Neural progenitor cell (in vitro differentiated cells): ENCODE results near the gene MYO15A. TPM values are rescaled to one million over a fixed set of nuclear protein-coding genes. Genes with fewer than 3 reads are reported as not detected.

Source experiments
- DNase-seq: peaks from one replicate; pipeline ENCODE4 v3.0.0-alpha.2; 2016; ENCODE audit warnings: low spot score
- H2AFZ ChIP-seq: fragments of 200-600 bp; sonication (generic); replicated peaks from 2 replicates; pipeline ENCODE4 v1.6.1; 2016; ENCODE audit warnings: antibody characterized with exemption
- H3F3A ChIP-seq: fragments of 200-600 bp; sonication (generic); 2 replicates; pipeline ENCODE4 v1.6.1; 2016; ENCODE audit warnings: antibody characterized with exemption, low read depth
- H3K27ac ChIP-seq: fragments of 200-600 bp; sonication (generic); 2 replicates; pipeline ENCODE4 v1.5.1; 2016; ENCODE audit warnings: mild to moderate bottlenecking
- H3K27me3 ChIP-seq: fragments of 200-600 bp; sonication (generic); 2 replicates; pipeline ENCODE4 v1.6.1; 2016; ENCODE audit warnings: mild to moderate bottlenecking, moderate library complexity
- H3K36me3 ChIP-seq: fragments of 200-600 bp; sonication (generic); 2 replicates; pipeline ENCODE4 v1.5.1; 2016
- H3K4me1 ChIP-seq: fragments of 200-600 bp; sonication (generic); 2 replicates; pipeline ENCODE4 v1.6.1; 2016; ENCODE audit warnings: mixed run types
- H3K4me2 ChIP-seq: fragments of 200-600 bp; sonication (generic); 2 replicates; pipeline ENCODE4 v1.6.1; 2016
- H3K4me3 ChIP-seq: fragments of 200-600 bp; sonication (generic); 2 replicates; pipeline ENCODE4 v1.5.1; 2016
- H3K79me2 ChIP-seq: fragments of 200-600 bp; sonication (generic); 2 replicates; pipeline ENCODE4 v1.6.1; 2016; ENCODE audit warnings: low read depth
- H3K9ac ChIP-seq: fragments of 200-600 bp; sonication (generic); 2 replicates; pipeline ENCODE4 v1.6.1; 2016
- H3K9me3 ChIP-seq: fragments of 200-600 bp; sonication (generic); 2 replicates; pipeline ENCODE4 v1.5.1; 2016; ENCODE audit warnings: low read depth
- H4K20me1 ChIP-seq: fragments of 200-600 bp; sonication (generic); 2 replicates; pipeline ENCODE4 v1.6.1; 2016; ENCODE audit warnings: low read depth
- H3K27ac Mint-ChIP-seq: 3 replicates; pipeline ENCODE4 v1.8.0; 2021; ENCODE audit warnings: mixed read lengths
- H3K27me3 Mint-ChIP-seq: 2 replicates; pipeline ENCODE4 v1.8.0; 2022; ENCODE audit warnings: low read depth, mild to moderate bottlenecking, inconsistent platforms, moderate library complexity, mixed read lengths; ENCODE audit not compliant: insufficient read depth
- H3K36me3 Mint-ChIP-seq: 3 replicates; pipeline ENCODE4 v1.8.0; 2021; ENCODE audit warnings: mixed read lengths
- H3K4me1 Mint-ChIP-seq: 3 replicates; pipeline ENCODE4 v1.8.0; 2021; ENCODE audit warnings: mixed read lengths
- H3K4me3 Mint-ChIP-seq: 3 replicates; pipeline ENCODE4 v1.8.0; 2021; ENCODE audit warnings: mild to moderate bottlenecking, moderate library complexity, mixed read lengths
- H3K9me3 Mint-ChIP-seq: 3 replicates; pipeline ENCODE4 v1.8.0; 2020; ENCODE audit warnings: mixed read lengths
- EZH2 ChIP-seq: fragments of 200-600 bp; sonication (generic); IDR thresholded peaks from 2 replicates; pipeline ENCODE4 v1.6.1; 2017; ENCODE audit warnings: antibody characterized with exemption, mild to moderate bottlenecking, moderate library complexity
- EZH2phosphoT487 ChIP-seq: fragments of 200-600 bp; sonication (generic); IDR thresholded peaks from 2 replicates; pipeline ENCODE4 v1.6.1; 2017; ENCODE audit warnings: antibody characterized with exemption
- total RNA-seq: library from RNA; depleted of rRNA; stranded (reverse); fragments of >200 nt; gene quantifications from 2 replicates; pipeline ENCODE4 v1.2.3, GENCODE V29; 2015; ENCODE audit warnings: low replicate concordance
- TF ChIP-seq, protein P1 (sequence below): fragments of 200-600 bp; sonication (generic); IDR thresholded peaks from 2 replicates; pipeline ENCODE4 v1.5.1; 2017; ENCODE audit warnings: antibody characterized with exemption, mild to moderate bottlenecking

Gene MYO15A
- total RNA-seq, 1 donor from 2014 or later: 1.2 TPM

DNA sequence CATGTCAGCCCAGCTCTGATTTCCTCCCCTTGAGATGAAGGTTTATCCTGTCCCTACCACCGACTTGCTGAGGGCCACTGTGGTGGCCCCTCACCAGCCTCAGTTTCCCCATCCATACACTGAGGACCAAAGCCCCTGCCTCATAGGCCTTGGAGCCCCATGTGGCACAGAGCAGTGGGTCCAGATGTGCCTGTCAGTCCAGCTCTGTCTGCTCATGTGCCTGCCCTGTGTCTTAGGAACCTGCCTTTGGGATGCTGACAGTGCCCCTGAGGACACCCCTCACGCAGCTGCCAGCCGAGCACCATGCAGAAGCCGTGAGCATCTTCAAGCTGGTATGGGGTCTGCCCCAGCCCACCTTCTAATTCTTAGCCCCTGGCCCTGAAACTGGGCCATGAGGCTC, 35.7 kb downstream of the MYO15A start:
- Histone ChIP-seq H3K4me1 (peaks cover 3% of the 10 kb centered on the region), H3K4me3 (no peak overlapping the region), H3K27ac (no peak overlapping the region), H3K27me3 (no peaks in the 10 kb centered on the region), H3K9ac (no peak overlapping the region), H3K36me3 (no peaks in the 10 kb centered on the region), H2AFZ (no peak overlapping the region), H3F3A (peaks cover 6% of the 10 kb centered on the region), H3K4me2 (no peak overlapping the region), H3K9me3 (no peaks in the 10 kb centered on the region), H4K20me1 (no peaks in the 10 kb centered on the region), H3K79me2 (no peaks in the 10 kb centered on the region)
- Mint-ChIP-seq H3K9me3 (no peaks in the 10 kb centered on the region), H3K4me3 (no peak overlapping the region), H3K4me1 (peaks cover 9% of the 10 kb centered on the region), H3K27me3 (peaks cover 2% of the 10 kb centered on the region), H3K27ac (no peak overlapping the region), H3K36me3 (no peaks in the 10 kb centered on the region)
- no peak for DNase-seq
- TF ChIP-seq, protein P1, sequence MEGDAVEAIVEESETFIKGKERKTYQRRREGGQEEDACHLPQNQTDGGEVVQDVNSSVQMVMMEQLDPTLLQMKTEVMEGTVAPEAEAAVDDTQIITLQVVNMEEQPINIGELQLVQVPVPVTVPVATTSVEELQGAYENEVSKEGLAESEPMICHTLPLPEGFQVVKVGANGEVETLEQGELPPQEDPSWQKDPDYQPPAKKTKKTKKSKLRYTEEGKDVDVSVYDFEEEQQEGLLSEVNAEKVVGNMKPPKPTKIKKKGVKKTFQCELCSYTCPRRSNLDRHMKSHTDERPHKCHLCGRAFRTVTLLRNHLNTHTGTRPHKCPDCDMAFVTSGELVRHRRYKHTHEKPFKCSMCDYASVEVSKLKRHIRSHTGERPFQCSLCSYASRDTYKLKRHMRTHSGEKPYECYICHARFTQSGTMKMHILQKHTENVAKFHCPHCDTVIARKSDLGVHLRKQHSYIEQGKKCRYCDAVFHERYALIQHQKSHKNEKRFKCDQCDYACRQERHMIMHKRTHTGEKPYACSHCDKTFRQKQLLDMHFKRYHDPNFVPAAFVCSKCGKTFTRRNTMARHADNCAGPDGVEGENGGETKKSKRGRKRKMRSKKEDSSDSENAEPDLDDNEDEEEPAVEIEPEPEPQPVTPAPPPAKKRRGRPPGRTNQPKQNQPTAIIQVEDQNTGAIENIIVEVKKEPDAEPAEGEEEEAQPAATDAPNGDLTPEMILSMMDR: no peak
- TF ChIP-seq EZH2phosphoT487: no peak
- TF ChIP-seq EZH2: no peak

DNA sequence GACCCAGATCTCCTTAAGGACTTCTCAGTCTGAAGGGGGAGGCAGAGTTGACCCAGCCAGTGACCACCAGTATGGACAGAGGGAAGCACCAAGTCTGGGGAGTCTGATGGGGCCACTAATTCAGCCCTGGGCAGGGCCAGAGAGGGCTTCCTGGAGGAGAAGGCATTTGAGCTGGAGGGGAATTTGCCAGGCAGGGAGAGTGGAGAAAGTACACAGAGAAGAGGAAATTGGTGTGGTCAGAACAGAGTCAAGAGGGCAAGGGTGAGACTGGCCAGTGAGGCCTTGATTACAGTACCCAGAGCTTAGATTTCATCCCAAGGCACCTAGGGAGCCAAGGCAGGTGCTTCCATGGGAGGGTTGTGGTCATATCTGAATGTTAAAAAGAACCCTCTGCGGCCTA, 36.3 kb downstream of the MYO15A start:
- H2AFZ ChIP-seq: no peak overlapping the region
- H3K79me2 ChIP-seq: no peaks in the 10 kb centered on the region
- Mint-ChIP-seq H3K36me3 (no peaks in the 10 kb centered on the region), H3K4me3 (no peak overlapping the region), H3K4me1 (peaks cover 10% of the 10 kb centered on the region), H3K27ac (peak overlapping the region; percentile 25), H3K27me3 (peaks cover 2% of the 10 kb centered on the region), H3K9me3 (no peaks in the 10 kb centered on the region)
- TF ChIP-seq EZH2 (no peak), EZH2phosphoT487 (no peak)
- TF ChIP-seq, protein P1: no peak
- H3K4me3 ChIP-seq: no peak overlapping the region
- H3K27ac ChIP-seq: no peak overlapping the region
- DNase-seq: no peak
- H3K9ac ChIP-seq: no peak overlapping the region
- H3K27me3 ChIP-seq: no peaks in the 10 kb centered on the region
- H3K4me2 ChIP-seq: no peak overlapping the region
- no peaks in the 10 kb centered on the region for H3K36me3 ChIP-seq
- peaks cover 6% of the 10 kb centered on the region for H3F3A ChIP-seq
- H3K9me3 ChIP-seq: no peaks in the 10 kb centered on the region
- H4K20me1 ChIP-seq: no peaks in the 10 kb centered on the region
- peaks cover 3% of the 10 kb centered on the region for H3K4me1 ChIP-seq

DNA sequence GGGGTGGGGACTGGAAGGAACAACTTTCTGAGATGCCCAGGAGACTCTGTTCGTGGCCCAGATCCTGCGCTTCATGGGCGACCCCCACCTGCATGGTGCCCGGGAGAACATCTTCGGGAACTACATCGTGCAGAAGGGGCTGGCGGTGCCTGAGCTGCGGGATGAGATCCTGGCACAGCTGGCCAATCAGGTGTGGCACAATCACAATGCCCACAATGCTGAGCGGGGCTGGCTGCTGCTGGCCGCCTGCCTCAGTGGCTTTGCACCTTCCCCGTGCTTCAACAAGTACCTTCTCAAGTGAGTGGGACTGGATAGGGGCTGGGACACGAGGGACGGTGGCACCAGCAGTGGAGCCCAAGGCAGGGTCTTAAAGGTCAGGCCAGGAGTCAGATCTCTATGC, 37.3 kb downstream of the MYO15A start:
- Histone ChIP-seq H3K4me2 (no peak overlapping the region), H3K4me3 (no peak overlapping the region), H3K9ac (no peak overlapping the region), H2AFZ (no peak overlapping the region), H3K27ac (no peak overlapping the region), H3K4me1 (peaks cover 3% of the 10 kb centered on the region), H3K9me3 (no peaks in the 10 kb centered on the region), H4K20me1 (no peaks in the 10 kb centered on the region), H3K79me2 (no peaks in the 10 kb centered on the region), H3F3A (peaks cover 6% of the 10 kb centered on the region), H3K36me3 (no peaks in the 10 kb centered on the region), H3K27me3 (no peaks in the 10 kb centered on the region)
- no peak for DNase-seq
- no peak overlapping the region for H3K4me3 Mint-ChIP-seq
- no peak overlapping the region for H3K27ac Mint-ChIP-seq
- H3K9me3 Mint-ChIP-seq: no peaks in the 10 kb centered on the region
- H3K36me3 Mint-ChIP-seq: no peaks in the 10 kb centered on the region
- peaks cover 19% of the 10 kb centered on the region for H3K4me1 Mint-ChIP-seq
- peaks cover 2% of the 10 kb centered on the region for H3K27me3 Mint-ChIP-seq
- TF ChIP-seq, protein P1: no peak
- no peak for TF ChIP-seq EZH2
